GM18498 (cell line): Measurements from ENCODE around the gene SDF2.
"Not testable (repeated sequence)": the region's sequence is repeated elsewhere in the genome, so short reads cannot be mapped to it uniquely, and the experiment has no call there.

Experiments used
- ATAC-seq: cut with Tn5 transposase; IDR thresholded peaks from one replicate; pipeline ENCODE4 v1.9.1; 2021; ENCODE audit warnings: mild to moderate bottlenecking, moderate library complexity; ENCODE audit not compliant: unreplicated experiment

The SDF2 gene

DNA sequence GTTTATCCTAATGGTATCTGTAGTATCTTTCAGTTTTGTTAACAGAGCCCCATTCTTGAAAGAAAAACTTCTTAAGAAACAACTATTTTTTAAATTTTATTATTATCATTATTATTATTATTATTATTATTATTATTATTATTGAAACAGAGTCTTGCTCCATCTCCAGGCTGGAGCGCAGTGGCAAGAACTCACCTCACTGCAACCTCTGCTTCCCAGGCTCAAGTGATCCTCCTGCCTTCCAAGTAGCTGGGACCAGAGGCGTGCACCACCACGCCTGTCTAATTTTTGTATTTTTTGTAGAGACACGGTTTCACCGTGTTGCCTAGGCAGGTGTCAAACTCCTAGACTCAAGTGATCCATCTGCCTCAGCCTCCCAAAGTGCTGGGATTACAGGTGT is 23.7 kb upstream of the SDF2 start:
- ATAC-seq: no peak

GRCh38 chr17:28684963-28685362 is 23.3 kb upstream of the SDF2 start:
- no peak for ATAC-seq

DNA sequence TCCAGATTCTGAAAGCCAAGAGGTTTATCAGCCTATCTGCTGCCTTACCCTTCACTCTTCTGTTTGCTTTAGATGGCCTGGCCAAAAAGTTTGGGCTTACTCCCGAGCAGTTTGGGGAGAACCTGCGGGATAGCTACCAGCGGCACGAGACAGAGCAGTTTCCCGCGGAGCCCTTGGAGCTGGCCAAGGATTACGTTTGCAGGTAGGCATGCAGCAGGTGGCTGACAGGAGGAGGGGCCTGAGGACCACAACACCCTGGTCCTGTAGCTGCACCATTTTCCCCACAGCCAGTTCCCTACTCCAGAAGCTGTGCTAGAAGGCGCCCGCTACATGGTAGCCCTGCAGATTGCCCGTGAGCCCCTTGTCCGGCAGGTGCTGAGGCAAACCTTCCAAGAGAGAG is 20.9 kb upstream of the SDF2 start:
- no peak for ATAC-seq

- ATAC-seq: no peak
Observed at GRCh38 chr17:28675980-28676379, 14.3 kb upstream of the SDF2 start.

- ATAC-seq: no peak
Observed at GRCh38 chr17:28675490-28675889, 13.8 kb upstream of the SDF2 start.

DNA sequence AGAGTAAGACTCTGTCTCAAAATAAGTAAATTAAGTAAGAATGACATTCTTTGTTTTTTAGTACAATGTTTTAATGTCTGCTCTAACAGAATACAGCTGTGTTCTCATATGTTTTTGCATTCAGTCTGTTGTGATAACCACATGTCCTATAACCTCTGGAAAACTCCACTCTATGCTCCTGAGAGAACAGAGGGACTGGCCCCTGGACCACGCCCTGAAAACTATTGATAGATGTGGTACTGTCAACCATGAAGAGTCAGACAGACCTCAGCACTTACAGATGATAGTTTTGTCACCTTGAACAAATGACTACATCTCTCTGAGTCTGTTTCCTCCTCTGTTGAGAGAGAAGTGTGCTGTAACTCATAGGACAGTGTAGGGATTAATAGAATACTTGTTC is 8.2 kb upstream of the SDF2 start:
- no peak for ATAC-seq

GRCh38 chr17:28667870-28668269 is 6.2 kb upstream of the SDF2 start:
- no peak for ATAC-seq

DNA sequence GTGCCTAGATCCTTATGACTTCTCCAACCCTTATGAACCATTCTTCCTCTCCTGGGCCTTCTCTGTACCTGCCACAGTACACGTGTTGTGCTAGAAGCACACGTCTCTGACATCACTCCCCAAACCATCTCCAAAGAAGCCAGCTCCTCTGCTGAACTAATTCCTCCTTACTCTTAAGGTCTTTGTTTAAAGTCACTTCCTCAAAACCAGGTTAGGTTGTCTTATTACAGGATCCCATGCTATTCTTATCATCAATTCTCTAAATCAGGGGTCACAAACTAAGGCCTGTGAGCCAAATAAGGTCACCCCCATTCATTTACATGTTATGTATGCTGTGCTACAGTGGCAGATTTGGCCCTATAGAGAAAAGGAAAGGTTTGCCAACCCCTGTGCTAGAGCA is 4.3 kb upstream of the SDF2 start:
- ATAC-seq: no peak

DNA sequence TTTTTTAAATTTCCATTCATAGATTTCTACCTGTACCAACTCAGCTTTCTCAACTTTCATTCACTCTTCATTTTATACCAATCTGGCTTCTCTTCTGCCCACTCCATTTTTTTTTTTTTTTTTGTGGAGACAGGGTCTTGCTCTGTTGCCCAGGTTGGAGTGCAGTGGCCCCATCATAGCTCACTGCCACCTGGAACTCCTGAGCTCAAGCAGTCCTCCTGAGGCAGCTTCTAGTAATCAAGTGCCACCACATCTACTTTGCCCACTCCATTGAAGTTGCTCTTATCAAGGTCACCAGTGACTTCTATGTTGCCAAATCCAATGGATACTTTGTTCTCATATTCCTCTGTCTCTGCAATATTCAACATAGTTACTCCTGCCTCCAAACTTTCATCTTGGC is 2.0 kb upstream of the SDF2 start:
- ATAC-seq: no peak

GRCh38 chr17:28662527-28662829 is 772 bp upstream of the SDF2 start:
- no peak for ATAC-seq

DNA sequence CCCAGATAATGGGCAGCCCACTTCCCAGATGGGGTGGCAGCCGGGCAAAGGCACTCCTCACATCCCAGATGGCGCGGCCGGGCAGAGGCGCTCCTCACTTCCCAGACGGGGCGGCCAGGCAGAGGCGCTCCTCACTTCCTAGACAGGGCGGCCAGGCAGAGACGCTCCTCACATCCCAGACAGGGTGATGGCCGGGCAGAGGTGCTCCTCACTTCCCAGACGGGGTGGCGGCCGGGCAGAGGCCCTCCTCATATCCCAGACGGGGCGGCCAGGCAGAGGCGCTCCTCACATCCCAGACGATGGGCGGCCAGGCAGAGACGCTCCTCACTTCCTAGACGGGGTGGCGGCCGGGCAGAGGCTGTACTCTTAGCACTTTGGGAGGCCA is 2.2 kb downstream of the SDF2 start:
- not testable (repeated sequence) for ATAC-seq

GRCh38 chr17:28658766-28659496 is 2.8 kb downstream of the SDF2 start:
- not testable (repeated sequence) for ATAC-seq

DNA sequence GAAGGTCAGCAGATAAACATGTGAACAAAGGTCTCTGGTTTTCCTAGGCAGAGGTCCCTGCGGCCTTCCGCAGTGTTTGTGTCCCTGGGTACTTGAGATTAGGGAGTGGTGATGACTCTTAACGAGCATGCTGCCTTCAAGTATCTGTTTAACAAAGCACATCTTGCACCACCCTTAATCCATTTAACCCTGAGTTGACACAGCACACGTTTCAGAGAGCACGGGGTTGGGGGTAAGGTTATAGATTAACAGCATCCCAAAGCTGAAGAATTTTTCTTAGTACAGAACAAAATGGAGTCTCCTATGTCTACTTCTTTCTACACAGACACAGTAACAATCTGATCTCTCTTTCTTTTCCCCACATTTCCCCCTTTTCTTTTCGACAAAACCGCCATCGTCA is 3.4 kb downstream of the SDF2 start:
- ATAC-seq: not testable (repeated sequence)

- ATAC-seq: no peak
Observed at GRCh38 chr17:28657756-28658155, 4.0 kb downstream of the SDF2 start.

DNA sequence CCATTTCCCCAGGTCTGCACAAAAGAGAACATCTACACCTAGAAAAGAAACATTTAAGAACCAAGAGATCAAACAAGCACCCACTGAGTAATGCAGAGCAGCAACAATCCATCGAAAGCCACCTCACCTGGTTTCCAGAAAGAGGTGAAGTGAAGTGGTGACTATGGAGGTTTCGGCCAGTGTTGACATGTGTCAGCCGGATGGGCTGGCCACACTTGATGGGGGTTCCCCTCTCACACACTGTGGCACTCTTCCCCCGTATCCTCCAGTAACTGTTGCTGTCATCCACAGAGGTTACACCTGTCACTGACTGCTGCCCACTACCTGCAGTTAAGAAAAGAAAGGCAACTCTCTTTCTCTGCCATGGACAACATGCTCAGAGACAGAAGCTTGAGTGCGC is 6.5 kb downstream of the SDF2 start:
- ATAC-seq: no peak

DNA sequence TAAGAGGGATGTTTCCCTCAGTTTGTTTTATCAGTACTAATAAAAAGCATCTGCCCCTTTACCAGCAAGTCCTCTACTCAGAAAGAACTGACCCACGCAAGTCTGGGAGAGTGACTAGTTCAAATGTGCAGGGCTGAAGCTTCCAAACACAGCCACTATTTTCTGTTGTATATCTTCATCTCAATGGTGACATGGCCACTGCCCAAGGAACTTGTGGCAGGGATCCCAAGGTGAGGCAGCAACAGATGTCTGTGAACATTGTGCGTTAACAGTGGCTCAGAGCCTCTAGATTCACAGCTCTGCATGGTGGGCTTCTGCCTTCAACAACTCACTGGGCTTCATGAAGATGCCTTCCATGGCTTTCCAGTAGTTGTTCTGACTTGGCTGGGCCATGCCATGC is 13.0 kb downstream of the SDF2 start:
- ATAC-seq: no peak

GRCh38 chr17:28646039-28646754 is 15.5 kb downstream of the SDF2 start:
- no peak for ATAC-seq

GRCh38 chr17:28645576-28645939 is 16.1 kb downstream of the SDF2 start:
- ATAC-seq: no peak

DNA sequence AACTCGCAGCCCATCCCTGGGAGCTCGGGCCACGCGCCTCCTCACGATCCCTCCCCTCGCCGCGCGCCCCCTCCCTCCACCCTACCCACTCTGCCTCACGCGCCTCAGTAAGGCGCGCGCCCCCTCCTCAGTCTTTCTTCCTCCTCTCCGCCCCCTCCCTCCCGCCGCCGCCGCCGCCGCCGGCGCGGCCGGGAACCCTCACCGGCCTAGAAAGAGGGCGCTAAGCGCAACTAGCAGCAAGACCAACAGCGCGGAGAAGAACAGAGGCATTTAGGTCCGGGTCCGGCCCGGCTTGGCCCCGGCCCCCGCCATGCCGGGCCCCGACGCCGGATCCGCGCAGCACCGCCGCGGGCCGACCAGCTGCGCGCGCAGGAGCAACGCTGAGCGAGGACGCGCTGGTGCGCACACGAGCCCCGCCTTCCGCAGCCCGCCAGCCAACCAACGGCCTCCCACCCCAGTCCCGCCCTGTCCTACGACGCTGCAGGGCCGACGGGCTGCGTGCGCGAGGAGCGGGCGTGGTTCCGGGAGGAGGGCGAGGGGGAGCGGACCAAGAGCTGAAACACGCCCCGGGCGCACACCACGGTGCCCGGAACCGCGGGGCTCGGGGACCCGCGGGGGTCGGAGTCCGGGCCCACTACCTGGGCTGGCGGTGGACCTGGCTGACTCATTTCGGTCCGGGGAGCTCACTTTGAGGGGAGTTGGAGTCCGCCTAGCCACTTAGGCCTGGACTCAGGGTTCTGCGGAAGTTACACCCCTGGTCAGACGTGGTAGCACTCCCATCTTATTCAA is 16.7 kb downstream of the SDF2 start, which contains the start of gene BLTP2:
TSS of gene BLTP2 (minus strand) at position 372 of the 789 bp plus-strand sequence. CDS start at position 270, 102 bp downstream.
- peak; percentile 94 for ATAC-seq

DNA sequence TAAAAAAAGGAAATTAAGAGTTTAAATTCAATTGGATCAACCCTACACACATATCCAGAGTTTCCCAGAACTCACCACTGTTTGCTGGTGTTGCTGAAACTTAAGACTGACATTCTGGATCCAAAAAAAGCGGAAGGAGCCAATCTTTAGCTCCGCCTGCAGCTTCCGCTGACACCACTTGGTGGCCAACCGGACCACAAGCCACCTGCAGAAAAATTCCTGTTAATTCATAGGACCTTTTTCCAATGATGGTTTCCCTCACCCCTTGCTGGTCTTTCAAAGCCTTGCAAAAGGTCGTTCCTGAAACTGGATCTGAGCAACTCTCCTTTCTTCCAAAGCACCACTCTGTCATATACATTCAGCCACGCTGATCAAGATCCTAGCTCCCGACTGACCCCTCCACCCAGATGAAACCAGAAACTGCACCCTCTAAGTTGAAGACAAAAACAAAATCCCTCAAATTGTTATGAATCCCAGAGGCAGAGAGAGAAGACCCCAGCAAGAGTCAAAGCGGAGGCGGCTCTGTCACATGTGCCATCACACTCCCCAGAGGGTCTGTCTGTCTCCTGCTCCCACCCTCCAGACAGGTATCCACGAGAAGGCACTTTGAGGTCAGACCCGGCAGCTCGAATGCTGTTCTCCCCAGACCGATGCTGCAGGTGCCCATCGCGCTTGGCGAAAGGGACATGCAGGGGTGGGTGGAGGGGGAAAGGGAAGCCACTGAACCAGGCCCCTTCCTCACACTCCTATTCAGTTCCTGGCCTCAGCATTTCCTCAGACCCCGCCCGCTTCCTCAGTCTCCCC is 17.5 kb downstream of the SDF2 start:
- ATAC-seq: peak; percentile 11

DNA sequence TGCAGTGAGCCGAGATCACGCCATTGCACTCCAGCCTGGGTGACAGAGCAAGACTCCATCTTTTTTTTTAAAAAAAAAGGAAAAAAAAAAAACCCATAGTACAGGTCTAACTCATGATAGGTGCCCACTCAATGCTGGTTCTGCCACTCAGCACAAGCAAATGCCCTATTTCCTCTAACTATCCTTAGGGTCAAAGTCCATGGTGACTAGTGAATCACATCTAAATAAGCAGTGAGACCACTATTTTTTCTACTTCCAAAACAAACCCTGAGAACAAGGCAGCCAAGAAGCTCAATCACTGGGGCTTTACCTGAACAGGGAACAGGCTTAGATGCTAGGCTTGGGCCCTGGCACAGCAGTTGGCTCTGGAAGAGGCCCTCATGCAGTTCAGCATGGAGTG is 20.1 kb downstream of the SDF2 start:
- ATAC-seq: no peak
